ENCODE data around the gene KRTAP12-3. TPM values are rescaled to one million over a fixed set of nuclear protein-coding genes. Genes with fewer than 3 reads are reported as not detected.
"Not testable (repeated sequence)": the region's sequence is repeated elsewhere in the genome, so short reads cannot be mapped to it uniquely, and the experiment has no call there.

Gene KRTAP12-3, protein sequence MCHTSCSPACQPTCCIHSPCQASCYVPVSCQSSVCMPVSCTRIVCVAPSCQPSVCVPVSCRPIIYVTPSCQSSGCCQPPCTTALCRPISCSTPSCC
- not detected for polyA plus RNA-seq (ENCODE audit: insufficient read length in 4 of 4)

DNA sequence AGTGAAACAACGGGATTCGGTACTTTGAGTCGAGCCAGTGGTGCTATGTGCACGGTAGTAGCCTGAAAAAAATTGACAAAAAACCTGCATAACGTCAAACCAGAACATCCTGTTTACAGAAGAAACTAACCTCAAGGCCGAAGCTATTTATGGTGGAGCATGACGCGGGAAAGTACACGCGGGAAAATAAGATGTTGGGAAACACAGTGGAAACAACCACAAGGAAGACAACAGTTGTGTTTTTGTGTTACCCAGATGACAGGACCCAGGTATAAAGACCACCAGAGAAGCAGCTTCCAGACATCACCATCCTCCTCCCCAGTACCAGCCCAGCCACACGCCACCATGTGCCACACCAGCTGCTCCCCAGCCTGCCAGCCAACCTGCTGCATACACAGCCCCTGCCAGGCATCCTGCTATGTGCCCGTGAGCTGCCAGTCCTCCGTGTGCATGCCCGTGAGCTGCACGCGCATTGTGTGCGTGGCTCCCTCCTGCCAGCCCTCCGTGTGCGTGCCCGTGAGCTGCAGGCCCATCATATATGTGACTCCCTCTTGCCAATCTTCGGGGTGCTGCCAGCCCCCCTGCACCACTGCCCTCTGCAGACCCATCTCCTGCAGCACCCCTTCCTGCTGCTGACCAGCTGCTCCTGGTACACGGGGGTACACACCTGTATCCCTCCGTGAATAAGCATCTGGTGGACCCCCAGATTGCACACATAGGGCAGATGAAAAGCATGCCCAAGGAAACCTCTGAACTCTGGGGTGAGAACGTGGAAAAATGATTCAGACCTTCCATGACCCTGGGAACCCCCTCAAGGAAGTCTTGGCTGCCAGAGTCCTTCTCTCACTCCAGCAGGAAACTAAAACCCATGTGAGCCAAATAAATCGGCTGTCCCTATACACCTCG is at the start of gene KRTAP12-3:
KRTAP12-3 (plus strand) TSS at position 298 of the 906 bp plus-strand sequence; CDS start at position 346, 48 bp downstream.
- DNase-seq (ENCODE audit: low read depth in 4 of 4, low spot score in 3 of 4) = no peak

- DNase-seq (ENCODE audit: low read depth in 4 of 4, low spot score in 3 of 4) = no peak
Measured at GRCh38 chr21:44609193-44609592, 48.5 kb upstream of the KRTAP12-3 start.

DNA sequence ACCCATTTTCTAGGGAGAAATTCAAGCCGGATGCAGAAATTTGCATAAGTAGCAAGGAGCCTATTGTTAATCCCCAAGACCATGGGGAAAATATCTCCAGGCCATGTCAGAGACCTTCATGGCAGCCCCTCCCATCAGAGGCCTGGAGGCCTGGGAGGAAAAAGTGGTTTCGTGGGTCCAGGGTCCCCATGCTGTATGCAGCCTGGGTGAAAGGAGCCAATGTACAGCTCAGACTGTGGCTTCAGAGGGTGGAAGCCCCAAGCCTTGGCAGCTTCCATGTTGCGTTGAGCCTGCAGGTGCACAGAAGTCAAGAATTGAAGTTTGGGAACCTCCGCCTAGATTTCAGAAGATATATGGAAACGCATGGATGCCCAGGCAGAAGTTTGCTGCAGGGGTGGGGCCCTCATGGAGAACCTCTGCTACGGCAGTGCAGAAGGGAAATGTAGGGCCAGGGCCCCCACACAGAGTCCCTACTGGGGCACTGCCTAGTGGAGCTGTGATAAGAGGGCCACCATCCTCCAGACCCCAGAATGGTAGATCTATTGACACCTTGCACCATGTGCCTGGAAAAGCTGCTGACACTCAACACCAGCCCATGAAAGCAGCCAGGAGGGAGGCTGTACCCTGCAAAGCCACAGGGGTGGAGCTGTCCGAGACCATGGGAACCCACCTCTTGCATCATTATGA is 47.4 kb upstream of the KRTAP12-3 start:
- not testable (repeated sequence) for DNase-seq (ENCODE audit: low read depth in 4 of 4, low spot score in 3 of 4)

DNA sequence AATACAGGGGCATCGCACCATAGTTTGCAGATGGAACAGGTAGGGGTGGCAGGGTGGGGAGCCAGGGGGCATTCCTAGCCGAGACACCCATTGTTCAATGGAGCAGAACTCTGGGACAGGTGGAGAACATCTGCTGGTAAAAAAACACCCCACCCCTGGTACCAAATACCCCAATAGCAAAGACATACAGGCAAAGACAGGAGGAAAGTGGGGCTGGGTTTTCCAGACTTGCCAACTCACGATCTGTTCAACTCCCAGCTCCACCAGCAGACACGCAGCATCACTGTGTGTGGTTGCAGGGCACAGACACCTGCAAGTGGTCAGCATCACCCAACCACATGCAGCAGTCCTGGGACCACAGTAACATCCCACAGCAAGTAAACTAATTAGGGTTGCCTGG is 46.2 kb upstream of the KRTAP12-3 start:
- DNase-seq (ENCODE audit: low read depth in 4 of 4, low spot score in 3 of 4) = no peak

GRCh38 chr21:44612029-44612486 is 45.7 kb upstream of the KRTAP12-3 start, which contains the start of gene KRTAP10-8:
TSS of gene KRTAP10-8 (plus strand) at chr21:44612079. CDS start at chr21:44612101, 22 bp downstream.
- no peak for DNase-seq (ENCODE audit: low read depth in 4 of 4, low spot score in 3 of 4)

GRCh38 chr21:44612669-44613229 is 45.0 kb upstream of the KRTAP12-3 start:
- no peak for DNase-seq (ENCODE audit: low read depth in 4 of 4, low spot score in 3 of 4)

GRCh38 chr21:44613386-44614155 is 44.2 kb upstream of the KRTAP12-3 start:
- DNase-seq (ENCODE audit: low read depth in 4 of 4, low spot score in 3 of 4) = no peak

DNA sequence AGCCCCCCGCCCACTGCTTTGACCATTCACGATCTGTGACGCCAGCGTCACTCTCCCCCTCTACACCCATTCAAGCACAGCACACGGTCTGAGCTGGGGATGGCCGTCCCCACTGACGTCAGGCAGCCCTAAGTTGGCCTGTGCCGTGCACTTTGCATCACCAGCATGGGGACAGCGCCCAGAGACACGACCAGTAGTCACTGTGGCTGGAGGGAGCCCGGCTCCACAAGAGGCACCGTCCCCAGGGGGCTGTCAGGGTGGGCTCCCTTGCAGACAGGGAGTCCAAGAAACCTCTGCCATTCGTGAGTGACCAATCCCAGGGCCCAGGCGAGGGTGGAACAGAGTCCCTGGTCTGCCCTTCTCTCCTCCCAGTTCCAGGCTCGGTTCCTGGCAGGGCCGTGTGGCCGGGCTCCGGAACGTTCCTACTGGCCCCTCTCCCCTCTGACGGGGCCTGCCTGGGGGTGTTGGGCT is 43.5 kb upstream of the KRTAP12-3 start:
- DNase-seq (ENCODE audit: low read depth in 4 of 4, low spot score in 3 of 4) = no peak

DNA sequence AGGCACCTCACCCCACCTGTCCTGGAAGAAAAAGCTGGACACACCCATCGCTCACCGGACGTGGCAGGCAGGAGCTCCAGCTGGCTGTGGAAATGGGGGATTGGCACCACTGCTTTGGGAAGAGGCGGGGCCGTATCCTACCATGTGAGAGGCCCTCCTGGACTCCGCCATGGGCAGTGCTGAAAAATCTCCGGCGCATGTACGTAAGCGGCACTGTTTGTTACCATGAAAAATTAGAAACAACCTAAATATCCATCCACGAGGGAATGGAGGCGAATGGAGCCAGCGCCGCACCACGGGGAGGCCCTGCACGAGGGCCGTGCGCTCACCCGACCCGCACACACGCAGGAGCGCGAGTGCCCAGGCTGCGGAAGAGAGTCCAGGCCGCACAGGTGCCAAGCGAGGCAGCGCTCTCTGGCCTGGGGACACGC is 42.8 kb upstream of the KRTAP12-3 start:
- DNase-seq (ENCODE audit: low read depth in 4 of 4, low spot score in 3 of 4) = no peak

- DNase-seq (ENCODE audit: low read depth in 4 of 4, low spot score in 3 of 4) = no peak
Measured at GRCh38 chr21:44615466-44615865, 42.3 kb upstream of the KRTAP12-3 start.

DNA sequence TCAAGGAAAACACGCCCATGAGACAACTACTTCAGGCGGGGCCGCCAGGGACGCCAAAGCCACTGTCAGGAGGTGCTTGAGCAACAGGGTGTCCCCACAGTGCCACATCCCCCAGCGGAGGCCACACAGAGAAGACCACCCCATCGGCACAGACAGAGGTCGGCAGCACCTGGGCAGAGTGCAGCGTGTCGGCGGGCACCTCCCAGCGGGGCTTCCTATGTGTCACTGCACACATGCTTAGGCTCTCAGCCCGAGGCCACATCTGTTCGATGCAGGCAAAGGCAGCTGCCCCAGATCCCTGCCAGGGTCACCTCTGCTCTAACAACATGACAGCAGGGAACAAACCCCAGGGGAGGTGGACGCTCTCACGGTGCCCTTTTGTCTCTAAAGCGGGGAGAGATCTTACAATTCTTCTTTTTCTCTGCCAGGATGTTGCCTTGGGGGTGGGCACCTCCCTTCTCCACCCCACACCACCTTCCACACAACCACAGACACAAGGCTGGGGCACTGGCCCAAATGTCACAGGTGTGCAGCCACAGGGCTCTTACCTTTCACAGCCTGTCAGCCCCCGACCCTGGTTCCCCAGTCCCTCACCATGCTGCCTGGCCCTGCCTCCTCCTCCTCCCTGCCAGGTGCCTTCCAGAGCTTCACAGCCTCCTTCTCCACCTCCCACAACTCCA is 41.7 kb upstream of the KRTAP12-3 start:
- DNase-seq (ENCODE audit: low read depth in 4 of 4, low spot score in 3 of 4) = no peak

- DNase-seq (ENCODE audit: low read depth in 4 of 4, low spot score in 3 of 4) = no peak
Measured at GRCh38 chr21:44616591-44616926, 41.2 kb upstream of the KRTAP12-3 start.

DNA sequence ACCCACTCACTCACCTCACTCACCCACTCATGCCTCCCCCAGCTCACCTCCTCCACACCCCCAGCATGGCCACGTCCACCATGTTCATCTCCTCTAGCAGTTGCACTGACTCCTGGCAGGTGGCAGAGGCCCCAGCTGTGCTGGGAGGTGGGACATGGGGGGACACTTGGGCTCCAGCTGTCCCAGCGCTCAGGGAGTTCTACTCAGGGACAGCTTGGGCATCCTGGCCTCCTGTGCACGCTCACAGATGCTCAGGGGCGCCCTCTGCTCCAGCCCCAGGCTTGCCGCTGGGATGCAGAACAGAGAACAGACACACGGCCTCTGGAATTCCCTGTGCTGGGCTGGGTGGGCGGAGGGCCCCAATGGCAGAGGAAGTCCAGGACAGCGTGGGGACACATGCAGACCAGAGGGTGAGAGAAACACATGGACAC is 40.6 kb upstream of the KRTAP12-3 start:
- DNase-seq (ENCODE audit: low read depth in 4 of 4, low spot score in 3 of 4) = no peak

- no peak for DNase-seq (ENCODE audit: low read depth in 4 of 4, low spot score in 3 of 4)
Measured at GRCh38 chr21:44618504-44618903, 39.2 kb upstream of the KRTAP12-3 start.

DNA sequence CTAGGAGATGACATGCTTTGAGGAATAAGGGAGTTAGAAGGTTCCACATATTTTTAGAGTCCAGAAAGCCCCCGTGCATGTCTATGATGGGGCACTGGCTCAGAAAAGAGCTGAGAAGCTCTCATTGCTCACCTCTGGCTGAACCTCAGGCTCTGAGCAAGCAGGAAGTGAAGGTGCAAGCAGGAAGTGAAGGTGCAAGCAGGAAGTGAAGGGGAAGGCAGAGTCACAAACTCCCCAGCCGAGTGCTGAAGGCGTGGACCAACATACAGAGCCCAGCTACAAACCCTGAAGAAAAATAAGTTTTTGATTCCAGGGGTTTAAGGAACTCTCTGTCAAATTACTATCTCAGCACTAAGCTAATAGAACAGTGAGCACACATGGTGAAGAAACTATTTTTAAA is 38.8 kb upstream of the KRTAP12-3 start:
- DNase-seq (ENCODE audit: low read depth in 4 of 4, low spot score in 3 of 4) = no peak

DNA sequence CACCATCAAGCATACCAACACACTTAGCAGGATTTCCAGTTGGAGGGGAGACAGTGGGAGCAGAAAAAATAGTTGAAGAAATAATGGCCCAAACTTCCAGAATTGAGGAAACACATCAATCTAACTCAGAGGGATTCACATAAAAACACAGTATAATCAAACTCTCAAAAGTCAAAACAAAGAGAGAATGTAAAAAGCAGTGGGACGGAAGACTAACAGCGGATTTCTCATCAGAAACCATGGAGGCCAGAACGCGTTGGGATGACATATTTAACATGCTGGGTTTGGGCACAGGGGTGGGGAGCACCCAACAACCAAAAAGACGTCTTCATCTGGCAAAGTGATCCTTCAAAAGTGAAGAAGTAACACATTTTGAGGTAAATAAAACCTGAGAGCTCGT is 37.8 kb upstream of the KRTAP12-3 start:
- DNase-seq (ENCODE audit: low read depth in 4 of 4, low spot score in 3 of 4) = no peak

GRCh38 chr21:44623575-44623974 is 34.2 kb upstream of the KRTAP12-3 start:
- DNase-seq (ENCODE audit: low read depth in 4 of 4, low spot score in 3 of 4) = no peak

DNA sequence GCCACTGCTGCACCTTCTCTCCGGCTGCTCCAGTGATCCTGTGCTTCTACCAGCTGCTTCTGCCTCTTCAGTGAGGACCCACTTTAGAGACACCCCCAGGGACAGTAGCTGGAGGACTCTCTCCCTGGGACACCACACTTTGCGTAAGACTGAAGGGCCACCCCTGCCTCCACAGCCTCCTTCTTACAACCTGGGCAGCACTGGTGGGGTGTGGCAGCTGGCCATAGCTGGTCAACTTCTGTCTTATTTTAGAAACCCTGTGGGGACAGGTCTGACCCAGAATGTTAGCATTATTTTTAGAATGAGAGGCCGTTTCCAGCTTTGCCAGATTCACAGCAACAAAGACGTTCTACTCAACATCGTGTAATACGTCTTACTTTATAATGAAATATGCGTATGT is 32.0 kb upstream of the KRTAP12-3 start:
- DNase-seq (ENCODE audit: low read depth in 4 of 4, low spot score in 3 of 4) = no peak

DNA sequence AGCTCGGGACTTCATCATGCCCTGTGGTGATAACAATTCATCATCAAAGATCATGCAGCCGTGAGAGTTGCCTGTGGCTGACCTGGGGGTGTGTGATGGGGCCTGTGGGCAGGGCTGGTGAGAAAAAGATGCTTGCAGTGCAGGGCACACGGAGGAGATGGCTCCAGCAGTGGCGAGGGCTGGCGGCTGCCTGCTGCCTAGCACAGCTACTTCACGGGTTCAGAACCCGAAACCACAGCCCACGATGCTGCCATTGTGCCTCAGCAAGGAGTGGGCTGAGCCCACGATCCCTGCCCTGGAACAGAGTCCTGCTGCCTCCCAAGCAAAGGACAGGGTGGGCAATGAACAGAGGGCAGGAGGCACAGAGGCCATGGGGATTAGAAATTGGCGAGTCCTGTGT is 31.5 kb upstream of the KRTAP12-3 start:
- DNase-seq (ENCODE audit: low read depth in 4 of 4, low spot score in 3 of 4) = no peak
